GM10266 (cell line): Measurements from ENCODE around the gene HSFX1.

ENCODE experiments used
- DNase-seq: peaks from one replicate; pipeline ENCODE4 v3.0.0; 2012; ENCODE audit errors: extremely low spot score
- CTCF ChIP-seq: IDR thresholded peaks from 2 replicates; pipeline ENCODE4 v1.5.1; 2012; ENCODE audit warnings: mild to moderate bottlenecking, low read depth; ENCODE audit not compliant: control insufficient read depth, insufficient read depth; ENCODE audit errors: missing control alignments

The HSFX1 gene

GRCh38 chrX:149807747-149808458, 34.0 kb downstream of the HSFX1 start:
- no peak for TF ChIP-seq CTCF
- DNase-seq = no peak

- TF ChIP-seq CTCF = no peak
- no peak for DNase-seq
These were observed 44.8 kb downstream of the HSFX1 start for GRCh38 chrX:149818652-149819051.

GRCh38 chrX:149819371-149819770, 45.5 kb downstream of the HSFX1 start:
- no peak for DNase-seq
- TF ChIP-seq CTCF = no peak

GRCh38 chrX:149825424-149825823, 51.6 kb downstream of the HSFX1 start:
- peak; percentile 48 for TF ChIP-seq CTCF
- DNase-seq = no peak
